GM19395 (cell line): ENCODE results near the gene PRTG.
"Not testable (repeated sequence)": the region's sequence is repeated elsewhere in the genome, so short reads cannot be mapped to it uniquely, and the experiment has no call there.

Source experiments
- ATAC-seq: cut with Tn5 transposase; IDR thresholded peaks from one replicate; pipeline ENCODE4 v1.9.1; 2021; ENCODE audit warnings: mild to moderate bottlenecking, moderate library complexity; ENCODE audit not compliant: unreplicated experiment

The PRTG gene

DNA sequence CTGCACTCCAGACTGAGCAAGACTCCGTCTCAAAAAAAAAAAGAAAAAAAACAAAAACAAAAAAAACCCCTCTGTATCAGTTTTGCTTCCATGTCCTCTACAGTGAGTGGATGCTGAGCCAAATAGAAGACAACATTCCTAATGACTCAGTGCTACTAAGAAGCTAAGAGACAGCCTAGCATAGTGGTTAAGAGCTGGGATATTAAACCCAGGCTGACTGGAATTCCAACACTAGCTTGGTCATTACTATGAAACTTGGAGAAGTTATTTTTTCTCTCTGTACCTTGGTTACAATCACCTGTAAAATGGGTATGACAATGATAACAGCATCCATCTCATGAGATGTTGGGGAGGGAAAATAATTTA is 93.9 kb downstream of the PRTG start:
- no peak for ATAC-seq

DNA sequence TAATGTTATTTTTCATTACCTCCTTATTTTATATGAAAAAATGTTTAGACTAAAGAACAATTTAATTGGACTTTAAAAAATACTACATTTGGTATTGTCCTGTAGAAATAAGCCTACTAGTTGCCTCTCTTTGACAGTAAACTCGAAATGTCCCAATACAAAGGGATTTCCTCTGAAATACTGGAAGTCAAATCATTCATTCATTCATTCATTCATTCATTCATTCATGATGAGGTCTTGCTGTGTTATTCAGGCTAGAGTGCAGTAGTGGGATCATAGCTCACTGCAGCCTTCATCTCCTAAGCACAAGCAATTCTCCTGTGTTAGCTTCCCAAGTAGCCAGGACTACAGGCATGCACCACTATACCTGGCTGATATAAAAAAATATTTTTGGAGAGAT is 104.2 kb downstream of the PRTG start:
- ATAC-seq, result no peak

DNA sequence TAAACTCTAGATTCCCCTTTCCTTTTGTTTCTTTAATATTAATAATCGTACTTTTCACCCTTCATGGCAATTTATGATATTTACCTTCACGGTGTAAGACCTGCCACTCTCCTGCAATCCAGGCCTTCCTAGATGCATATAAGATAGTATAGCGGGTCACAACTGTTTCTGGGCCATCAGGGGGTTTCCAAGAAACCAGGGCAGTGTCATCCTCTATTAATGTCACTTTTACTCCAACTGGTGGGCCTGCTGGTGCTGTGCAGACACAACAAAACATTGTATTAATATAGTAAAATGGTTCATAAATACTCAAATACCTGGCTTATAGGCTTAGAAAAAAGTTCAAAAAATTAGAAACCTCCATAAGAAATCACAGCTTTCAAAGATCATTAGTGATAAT is 105.9 kb downstream of the PRTG start:
- ATAC-seq, result no peak

DNA sequence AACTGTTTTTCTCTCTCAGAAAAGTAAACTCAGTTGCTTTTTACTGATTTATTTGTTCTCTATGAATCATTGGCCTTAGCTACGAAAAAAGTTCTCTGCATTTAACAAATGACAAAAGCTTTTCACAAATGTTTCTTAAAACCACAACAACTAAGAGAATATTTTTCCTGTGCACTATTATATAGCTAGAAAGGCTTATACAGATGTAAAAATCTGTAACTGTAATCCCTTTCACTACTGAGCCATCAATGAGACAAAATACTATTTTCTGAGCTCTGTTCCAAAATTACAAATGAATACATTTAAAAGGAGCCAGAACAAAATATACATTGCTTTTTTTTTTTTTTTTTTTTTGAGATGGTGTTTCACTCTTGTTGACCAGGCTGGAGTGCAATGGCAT is 109.2 kb downstream of the PRTG start:
- ATAC-seq, result no peak

DNA sequence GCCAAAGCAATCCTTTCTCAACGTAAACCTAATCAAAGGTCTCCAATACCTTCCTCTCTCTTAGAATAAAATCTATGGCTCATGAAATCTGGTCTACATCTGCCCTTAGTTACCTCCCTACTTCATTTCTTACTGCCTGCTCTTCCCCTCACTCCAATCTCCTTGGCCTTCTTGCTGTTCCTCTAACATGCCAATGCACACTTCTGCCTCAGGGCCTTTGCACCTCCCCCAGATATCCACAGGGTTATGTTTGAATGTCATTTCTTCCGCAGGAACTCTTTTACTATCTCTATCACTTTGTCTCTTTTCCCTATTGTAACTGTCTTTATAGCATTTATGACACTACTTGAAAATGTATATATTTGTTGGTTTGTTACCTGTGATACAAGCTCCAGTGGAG is 110.5 kb downstream of the PRTG start:
- ATAC-seq, result no peak

DNA sequence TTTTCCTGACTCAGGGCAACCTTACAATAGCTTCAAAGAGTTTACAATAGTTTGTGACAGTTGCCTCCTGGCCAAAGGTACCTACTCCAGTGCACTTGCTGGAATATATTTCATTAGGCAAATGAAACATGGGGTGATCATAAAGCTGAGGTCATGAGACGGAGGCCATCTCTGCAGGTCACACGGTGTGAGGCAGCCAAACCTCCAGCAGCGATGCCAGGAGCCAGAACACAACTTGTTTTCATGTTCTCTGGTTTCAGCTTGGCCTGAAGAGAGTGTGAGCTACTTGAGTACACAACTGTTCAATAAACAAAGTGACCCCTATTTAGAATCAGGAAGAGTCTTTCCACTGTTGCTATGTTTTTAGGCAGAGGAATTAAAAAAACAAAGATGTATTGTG is 112.1 kb downstream of the PRTG start:
- ATAC-seq, result no peak

DNA sequence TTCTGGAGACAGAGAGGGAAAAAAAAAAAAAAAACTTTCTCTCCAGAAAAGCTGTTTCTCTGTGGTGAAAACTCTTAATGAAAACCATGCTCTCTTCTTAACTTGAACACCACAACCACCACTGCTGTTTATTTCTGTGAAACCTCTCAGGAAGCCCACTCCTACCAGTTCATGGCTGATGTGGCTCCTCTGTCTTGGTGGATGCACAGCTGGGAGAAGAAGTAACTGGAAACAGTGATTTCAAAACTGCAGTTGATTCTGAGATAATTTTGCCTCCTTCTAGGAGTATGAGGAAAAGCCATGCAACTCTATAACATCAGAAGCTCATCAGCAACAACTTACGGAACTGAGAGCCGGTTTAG is 114.6 kb downstream of the PRTG start:
- ATAC-seq, result no peak

DNA sequence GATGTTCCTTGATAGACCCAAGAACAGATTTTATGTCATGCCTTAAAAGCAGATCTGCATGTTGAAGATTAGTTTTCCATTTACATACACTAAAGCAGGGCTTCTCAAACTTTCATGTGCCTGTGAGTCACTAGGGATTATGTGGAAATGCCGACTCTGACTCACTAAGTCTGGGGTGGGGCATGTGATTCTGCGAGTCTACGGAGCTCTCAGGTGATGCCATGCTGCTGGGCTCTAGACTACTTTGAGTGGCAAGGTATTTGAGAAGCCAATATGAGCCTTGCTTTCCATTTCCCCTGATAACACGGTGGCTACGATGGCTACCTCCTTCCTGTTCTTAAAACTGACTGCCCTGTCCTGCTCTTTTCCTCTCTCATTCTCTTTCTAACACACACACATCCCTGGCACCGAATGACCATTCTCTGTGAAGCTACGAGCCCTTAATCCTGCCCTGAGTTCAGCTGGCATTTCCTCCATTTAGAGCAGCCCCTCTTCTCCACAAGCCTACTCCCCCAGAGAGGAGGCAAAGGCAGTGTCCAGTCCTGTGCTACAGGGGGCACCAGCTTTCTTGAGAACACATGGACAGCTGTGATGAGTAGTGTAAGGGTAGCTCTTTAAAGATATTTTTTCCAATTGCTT is 115.1 kb downstream of the PRTG start:
- ATAC-seq, result no peak

DNA sequence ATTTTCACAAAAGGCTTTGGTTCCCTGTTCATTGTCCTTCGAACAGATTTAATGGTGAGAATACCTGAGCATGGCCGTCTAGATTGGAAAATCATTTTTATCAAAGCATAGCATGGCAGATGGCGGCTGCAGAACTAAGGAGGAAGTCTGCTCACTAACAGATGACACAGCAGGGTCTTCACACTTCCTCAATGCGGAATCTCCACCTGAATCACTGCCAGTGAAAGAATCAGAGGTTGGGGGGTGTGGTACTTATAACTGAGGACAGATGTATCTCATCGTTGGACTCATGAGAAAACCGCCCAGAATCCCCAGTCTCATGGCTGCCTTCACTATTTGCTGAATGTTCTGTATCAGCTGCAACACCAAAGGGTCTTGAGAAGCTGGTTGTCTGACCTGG is 123.2 kb downstream of the PRTG start:
- ATAC-seq, result no peak

DNA sequence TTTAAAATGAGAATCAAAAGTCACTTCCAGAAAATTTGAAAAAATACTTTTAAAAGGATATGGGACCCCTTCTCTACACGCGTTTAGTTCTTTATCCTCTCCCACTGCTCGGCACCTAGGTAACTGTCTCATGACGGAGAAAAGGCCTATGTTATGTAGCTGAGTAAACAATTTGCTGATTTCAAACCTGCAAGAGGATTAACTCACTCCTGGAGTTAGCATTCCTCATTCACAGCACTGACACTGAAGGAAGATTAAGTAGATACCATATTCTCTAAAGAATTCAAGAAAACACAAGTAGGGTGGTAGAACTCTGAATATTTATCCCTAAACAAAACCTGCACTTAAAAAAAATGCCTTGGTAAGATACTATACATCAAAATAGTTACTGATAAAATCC is 124.6 kb downstream of the PRTG start:
- no peak for ATAC-seq

DNA sequence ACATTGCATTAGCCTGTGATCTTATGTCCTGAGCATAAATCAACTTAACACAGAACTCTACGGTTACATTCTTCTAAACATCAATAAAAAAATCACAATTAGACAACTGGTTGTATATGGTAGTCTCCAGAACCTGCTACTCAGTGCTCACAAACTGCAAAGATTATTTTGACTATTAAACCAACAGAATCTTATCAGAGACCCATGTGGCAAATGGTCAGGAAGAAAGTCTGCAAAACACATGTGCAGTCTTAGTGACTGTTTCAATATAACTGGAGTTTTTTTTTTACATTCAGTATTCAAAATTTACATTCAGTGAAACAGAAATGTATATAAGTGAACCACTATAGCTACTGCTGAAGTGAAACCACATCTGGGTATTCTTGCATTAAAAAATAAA is 127.5 kb downstream of the PRTG start:
- no peak for ATAC-seq

DNA sequence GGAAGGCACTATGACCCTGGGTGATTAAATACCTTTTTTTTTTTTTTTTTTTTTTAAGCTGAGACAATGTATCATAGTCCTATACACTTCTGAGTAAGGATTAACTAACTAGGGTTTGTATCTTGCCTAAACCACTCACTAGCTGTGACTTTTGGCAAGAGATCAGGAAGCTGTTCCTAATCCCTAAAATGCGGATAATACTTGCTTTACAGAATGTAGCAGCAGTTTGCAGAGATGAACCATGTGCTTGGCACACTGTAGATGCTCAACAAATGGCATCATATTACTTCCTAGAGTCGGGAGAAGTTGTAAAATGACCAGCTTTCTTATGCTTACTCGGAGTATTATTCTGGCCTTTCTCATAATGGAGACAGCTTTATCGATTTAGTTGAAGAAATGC is 129.2 kb downstream of the PRTG start:
- no peak for ATAC-seq

DNA sequence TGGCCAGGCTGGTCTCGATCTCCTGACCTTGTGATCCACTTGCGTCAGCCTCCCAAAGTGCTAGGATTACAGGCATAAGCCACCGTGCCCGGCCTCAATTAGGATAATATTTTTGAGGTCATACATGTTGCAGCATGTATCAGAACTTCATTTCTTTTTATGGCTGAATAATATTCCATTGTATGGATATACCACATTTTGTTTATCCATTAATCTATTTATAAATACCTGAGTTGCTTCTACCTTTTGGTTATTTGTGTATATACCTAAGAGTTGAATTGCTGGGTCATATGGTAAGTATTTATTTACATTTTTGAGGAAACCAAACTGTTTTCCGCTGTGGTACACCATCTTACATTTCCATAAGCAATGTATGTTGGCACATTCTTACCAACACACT is 136.7 kb downstream of the PRTG start:
- ATAC-seq, result no peak

DNA sequence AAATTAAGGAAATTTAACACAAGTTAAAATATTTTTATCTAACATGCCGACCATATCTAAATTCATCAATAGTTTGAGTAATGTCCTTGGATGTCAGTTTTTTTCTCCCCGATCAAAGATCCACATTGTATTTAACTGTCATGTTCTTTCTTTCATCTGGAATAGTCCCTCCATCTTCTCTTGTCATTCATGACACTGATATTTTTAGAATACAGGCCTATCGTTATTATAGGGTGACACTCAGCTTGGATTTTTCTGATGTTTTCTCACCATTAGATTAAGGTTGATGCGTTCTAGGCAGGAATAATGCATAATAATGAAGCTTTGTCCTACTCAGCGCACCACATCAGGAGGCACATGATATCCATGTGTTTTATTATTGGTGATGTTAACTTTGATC is 141.6 kb downstream of the PRTG start:
- no peak for ATAC-seq

DNA sequence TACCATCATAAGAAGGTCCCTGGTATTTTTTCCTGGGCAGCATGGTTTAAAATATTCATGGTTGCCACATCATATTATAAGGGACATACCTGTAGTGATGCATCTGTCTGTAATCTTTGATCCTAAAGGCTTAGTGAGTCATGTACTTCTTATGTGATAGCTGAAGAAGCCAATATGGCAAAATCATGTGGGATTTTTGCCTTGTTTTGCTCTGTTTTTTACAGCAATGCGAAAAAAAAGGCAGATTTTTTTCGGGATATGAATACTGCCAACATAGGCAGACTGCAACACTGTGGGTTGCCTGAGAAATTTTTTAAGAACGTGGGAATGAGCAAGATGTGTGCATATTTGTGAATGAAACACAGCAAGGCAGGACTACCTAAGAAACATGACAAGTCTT is 143.5 kb downstream of the PRTG start:
- ATAC-seq, result no peak

DNA sequence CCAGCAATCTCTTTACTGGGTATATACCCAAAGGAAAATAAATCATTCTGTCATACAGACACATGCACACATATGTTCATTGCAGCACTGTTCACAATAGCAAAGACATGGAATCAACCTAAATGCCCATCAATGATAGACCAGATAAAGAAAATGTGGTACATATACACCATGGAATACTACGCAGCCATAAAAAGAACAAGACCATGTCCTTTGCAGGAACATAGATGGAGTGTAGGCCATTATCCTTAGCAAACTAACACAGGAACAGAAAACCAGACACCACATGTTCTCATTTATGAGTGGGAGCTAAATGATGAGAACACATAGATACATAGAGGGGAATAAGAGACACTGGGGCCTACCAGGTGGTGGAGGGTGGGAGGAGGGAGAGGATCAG is 149.9 kb downstream of the PRTG start:
- not testable (repeated sequence) for ATAC-seq

DNA sequence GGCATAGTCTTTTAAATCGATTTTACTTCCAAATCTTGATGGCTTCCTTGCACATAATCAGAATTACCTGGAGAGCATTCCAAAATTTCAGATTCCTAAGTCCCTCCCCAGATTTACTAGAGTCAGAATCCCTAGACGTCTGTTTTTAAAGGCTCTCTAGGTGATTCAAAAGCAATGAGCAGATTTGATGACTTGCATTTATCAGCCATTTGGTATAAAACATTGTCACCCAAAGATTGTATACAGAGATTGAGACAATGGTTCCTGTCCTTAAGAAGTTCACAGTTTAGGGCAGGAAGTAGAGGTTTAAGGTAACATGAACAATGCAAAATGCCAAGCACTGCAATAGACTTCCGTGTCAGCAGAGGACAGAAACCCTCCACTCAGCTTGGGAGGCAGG is 152.2 kb downstream of the PRTG start:
- ATAC-seq, result no peak

DNA sequence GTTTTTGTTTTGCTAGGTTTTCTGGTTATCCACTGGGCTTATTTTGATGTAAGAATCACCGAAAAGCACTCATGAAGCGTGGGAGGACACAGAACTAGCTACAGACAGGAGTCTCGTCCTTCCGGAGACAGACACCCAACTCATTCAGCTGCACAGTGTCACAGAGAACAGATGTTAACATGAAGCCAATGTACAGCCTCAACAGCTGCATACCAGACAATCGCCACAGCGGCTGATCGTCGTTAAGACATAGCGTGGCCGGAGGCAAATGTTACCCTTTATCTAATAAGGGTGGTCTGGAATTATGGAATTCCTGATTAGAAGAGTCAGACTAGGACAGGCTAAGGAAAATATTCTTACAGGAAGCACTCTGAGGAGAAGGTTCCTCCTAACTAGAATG is 153.7 kb downstream of the PRTG start:
- ATAC-seq, result no peak

DNA sequence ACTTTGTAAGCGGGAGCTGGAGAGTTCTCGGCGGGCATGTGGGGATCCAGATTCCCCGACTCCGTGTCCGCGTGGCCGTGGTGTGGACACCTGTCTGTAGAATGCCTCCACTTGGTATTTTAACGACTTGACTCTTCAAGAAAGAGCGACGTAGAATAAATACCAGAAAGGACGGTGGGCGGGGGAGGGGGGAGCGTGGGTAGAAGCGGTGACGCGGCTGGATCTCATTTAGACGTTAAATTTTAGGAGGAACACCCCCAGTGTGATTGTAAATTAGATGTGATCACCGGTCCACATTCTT is 154.2 kb downstream of the PRTG start:
- ATAC-seq, result no peak

DNA sequence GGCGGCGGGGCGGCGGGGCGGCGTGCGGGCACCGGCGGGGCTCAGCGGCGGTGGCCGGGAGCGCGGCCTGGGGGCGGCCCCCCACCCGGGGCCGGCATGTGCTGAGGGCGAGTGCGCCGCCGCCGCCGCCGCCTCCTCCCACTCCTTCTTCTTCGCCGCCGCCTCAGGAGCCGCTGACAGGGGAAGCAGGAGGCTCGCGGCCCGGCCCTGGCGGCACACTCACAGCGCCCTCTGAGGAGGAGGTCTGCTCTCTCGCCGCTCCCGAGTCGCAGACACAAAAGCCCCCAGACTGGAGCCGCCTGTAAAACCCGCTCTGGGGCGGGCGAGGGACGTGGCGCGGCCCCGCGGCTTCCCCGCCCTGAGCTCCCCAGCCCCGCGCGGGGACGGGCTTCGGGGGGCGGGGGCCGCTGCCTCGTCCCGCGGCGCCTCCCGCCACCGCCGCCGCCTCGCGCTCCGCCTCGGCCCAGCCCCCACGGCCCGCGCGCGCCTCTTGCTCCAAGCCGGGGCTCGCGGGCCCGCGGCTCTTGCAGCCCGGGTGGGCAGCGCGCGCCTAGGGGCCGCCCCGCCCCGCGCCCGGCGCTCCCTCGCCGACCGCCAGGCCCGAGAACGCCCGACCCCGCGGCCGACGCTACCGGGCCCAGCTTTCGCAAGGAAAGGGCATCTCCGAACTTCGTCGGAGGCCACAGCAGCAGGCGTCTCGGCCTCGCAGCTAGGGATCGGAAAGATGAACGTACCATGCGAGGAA is 154.7 kb downstream of the PRTG start, which contains the start of gene PYGO1:
Gene PYGO1 (minus strand): TSS at position 276 of the 745 bp plus-strand sequence. CDS start 462 bp downstream, outside the sequence.
- peak; percentile 80 for ATAC-seq

DNA sequence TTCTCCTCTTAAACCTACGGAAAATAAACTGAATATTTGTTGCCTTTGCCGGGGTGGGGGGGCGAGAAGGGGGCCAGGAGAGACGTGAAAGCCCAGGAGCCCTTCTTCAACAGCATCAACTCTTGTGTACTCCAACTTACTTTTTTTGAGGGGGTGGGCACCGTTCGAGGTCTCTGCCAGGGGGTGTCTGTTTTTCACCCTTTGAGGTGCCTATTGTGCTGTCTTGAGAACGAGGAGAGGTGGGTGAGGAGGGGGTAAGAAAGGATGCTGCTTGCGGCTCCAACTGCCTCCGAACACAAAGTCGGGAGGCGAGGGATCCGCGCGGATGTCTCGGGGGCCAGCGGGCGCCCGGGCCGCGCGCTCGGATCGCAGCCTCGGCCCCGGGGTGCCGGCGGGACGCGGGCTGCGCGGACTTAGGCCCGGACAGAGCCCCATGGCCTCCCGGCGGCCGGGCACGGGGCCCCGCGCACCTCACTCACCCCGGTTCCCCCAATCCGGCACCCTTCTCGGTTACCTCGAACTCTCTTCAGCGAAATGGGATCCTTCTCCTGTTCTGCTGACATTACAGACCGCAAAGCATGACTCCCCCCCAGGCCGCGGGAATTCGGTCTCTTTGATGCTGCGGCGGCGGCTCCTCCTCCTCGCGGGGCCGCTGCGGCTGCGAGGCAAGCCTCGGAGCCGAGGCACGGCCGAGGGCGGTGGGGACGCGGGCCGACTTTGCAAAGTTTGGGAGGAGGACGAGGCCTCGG is 155.5 kb downstream of the PRTG start:
- peak; percentile 42 for ATAC-seq

DNA sequence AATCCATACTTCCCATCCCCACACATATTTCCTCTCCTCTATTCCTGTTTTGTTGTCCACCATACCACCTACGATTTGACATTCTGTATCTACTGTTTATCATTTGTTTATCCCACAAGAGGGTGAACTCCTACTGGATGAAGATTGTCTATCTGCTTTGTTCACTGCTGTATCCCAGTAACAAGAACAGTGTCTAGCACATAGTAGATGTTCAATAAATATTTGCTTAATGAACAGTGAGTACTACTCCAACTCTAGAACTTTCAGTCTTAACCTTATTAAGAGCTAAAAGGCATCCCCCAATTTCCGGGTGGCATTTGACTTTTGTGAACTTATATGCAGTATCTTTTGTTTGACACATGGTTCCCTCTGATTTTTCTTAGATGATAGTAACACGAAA is 156.1 kb downstream of the PRTG start:
- no peak for ATAC-seq
